T47D (cell line): ENCODE results near the gene MUC2.

Experiments used
- DNase-seq, 2 experiments: peaks; one replicate each; pipeline versions ENCODE4 v3.0.0 to v3.0.0-alpha.2; 2011 to 2012; ENCODE audit warnings: low read depth in 1 of 2, low spot score in 1 of 2
- JUND ChIP-seq: IDR thresholded peaks from 2 replicates; pipeline ENCODE4 v1.6.1; 2012; ENCODE audit warnings: low read depth
- in situ Hi-C: cut with HindIII; loops from 2 replicates; pipeline ENCODE4 v1.10.0; 2016; ENCODE audit warnings: low sequenced_read_pairs, low pct_unique_long_range_greater_than_20kb

MUC2 gene

GRCh38 chr11:1049431-1049891 is 25.2 kb upstream of the MUC2 start:
- no peak for DNase-seq
- in situ Hi-C loops: no loop called here
- TF ChIP-seq JUND: no peak

GRCh38 chr11:1049911-1050580 is 24.6 kb upstream of the MUC2 start:
- TF ChIP-seq JUND: no peak
- in situ Hi-C loops: no loop called here
- DNase-seq: no peak

GRCh38 chr11:1050581-1051355 is 23.9 kb upstream of the MUC2 start:
- no peak for TF ChIP-seq JUND
- DNase-seq: peak; percentile 83 to 90
- in situ Hi-C loops: no loop called here

DNA sequence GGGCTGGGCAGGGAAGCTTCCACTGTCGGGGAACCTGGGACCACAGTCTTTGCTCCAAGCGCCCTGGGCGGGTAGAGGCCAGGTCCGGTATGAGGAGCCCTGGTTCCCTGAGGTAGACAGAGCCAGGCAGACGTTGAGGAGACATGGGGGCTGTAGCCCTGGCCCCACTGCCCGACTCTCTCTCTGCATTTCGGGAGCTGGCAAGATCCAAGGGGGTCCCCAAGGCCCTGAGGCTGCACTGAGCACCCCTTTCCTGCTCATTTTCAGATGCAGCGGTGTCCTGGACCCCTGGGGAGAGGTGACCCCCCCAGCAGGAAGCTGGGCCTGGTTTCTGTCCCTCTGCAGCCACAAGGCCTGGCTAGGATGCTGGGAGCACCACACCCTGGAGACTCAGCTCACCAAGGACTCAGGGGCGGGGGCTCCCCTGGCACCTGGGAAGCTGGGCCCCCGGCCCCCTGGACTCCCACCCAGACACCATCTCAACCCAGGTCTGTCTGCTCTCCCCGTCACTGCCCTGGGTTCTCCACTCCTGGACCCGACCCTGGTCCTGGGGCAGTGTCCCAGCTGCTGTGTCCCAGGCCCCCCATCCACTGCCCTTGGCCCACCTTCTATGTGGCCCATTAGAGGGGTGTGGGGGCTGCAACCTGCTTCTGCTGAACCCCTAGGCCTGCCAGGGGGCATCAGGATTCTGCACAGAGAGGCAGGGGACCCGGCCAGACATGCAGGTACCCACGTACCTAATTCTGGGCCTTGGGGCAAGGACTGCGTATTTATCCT is 23.1 kb upstream of the MUC2 start:
- no peak for TF ChIP-seq JUND
- no peak for DNase-seq
- in situ Hi-C loops: no loop called here

GRCh38 chr11:1052133-1053011 is 22.3 kb upstream of the MUC2 start:
- TF ChIP-seq JUND: no peak
- in situ Hi-C loops: no loop called here
- no peak for DNase-seq

- peak in 1 of 2 experiments; percentile 16 for DNase-seq
- no peak for TF ChIP-seq JUND
- in situ Hi-C loops: no loop called here
Measured at GRCh38 chr11:1053121-1053901, 21.4 kb upstream of the MUC2 start.

DNA sequence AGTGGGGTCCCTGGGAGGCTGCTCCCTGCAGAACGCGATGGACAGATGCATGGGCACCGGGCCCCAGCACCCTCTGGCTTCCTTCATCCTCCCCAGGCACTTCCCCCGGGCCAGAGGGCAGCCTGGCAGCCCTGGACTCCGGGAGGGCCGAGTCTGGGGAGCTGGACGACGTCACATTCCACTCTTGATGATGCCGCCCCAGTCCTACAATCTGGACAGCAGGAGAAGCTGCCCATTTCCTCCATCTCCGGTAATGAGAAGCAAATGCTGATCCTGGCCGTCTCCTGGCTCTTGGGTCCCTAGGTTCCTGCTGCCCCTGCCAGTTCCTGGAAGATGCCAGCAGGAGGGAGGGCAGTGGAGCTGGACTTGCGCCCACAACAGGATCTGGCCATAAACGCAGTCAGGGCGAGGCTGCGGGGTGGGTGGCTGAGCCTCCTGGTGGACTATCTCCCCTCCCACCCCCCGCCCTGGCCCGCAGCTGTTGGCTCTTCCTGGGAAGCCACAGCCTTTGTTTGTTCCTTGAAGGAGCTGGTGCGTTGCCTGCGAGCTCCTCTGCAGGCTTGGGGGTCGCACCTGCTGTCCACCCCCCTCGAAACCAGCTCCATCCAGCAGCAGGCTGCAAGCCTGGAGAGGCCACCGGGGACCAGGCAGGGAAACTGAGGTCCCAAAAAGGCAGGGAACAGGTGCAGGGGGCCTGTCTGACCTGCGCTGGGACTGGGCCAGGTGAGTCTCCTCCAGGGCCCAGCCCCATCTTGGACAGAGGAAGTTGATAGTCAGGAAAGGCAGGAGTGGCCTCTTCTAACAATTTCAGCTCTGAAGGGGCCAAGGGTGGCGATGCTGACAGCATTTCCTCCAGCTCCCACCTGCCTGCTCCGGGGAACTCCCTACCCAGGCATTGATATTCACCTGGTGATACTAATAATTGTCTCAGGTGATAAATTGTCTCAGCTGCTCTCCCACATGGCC is 20.2 kb upstream of the MUC2 start:
- DNase-seq: peak in 1 of 2 experiments; percentile 10
- in situ Hi-C loops: no loop called here
- TF ChIP-seq JUND: no peak

- in situ Hi-C loops: no loop called here
Measured at GRCh38 chr11:1055109-1055703, 19.5 kb upstream of the MUC2 start.

GRCh38 chr11:1055990-1056771 is 18.5 kb upstream of the MUC2 start:
- no peak for TF ChIP-seq JUND
- DNase-seq: no peak
- in situ Hi-C loops: no loop called here

More at GRCh38 chr11:1055109-1055703, 19.5 kb upstream of the MUC2 start:
- DNase-seq: no peak
- TF ChIP-seq JUND: no peak
